ENCODE results near the gene NAGPA. TPM values are rescaled to one million over a fixed set of nuclear protein-coding genes. Genes with fewer than 3 reads are reported as not detected.
A peak's percentile ranks its signal among the peaks of the same experiment; 100 is the strongest.

Gene NAGPA
- total RNA-seq, 1 donor from 2014 or later, result 17.4 TPM

- Histone ChIP-seq H3K4me3 (ENCODE audit: insufficient read depth, low read depth, low read length) (peak overlapping the region; percentile 86), H3K27ac (ENCODE audit: low read depth, low read length) (no peak overlapping the region), H3K9me3 (ENCODE audit: insufficient read depth, low read depth, low read length) (no peaks in the 10 kb centered on the region), H3K27me3 (ENCODE audit: insufficient read depth, low read length) (no peaks in the 10 kb centered on the region), H4K20me1 (ENCODE audit: insufficient read depth, low read length) (peaks cover 14% of the 10 kb centered on the region), H3K4me1 (ENCODE audit: insufficient read depth, low read length) (peaks cover 11% of the 10 kb centered on the region), H3K4me2 (ENCODE audit: low read length) (peak overlapping the region; percentile 94), H3K79me2 (ENCODE audit: insufficient read depth, low read length) (peaks cover 29% of the 10 kb centered on the region), H3K9ac (ENCODE audit: low read length) (no peak overlapping the region), H2AFZ (ENCODE audit: low read depth, low read length) (no peak overlapping the region), H3K36me3 (ENCODE audit: insufficient read depth, low read length) (peaks cover 11% of the 10 kb centered on the region)
- no peak for TF ChIP-seq EZH2 (IDR thresholded peaks at IDR 0.05; ENCODE audit: insufficient read depth, low read length)
- no peak for TF ChIP-seq CTCF (IDR thresholded peaks at IDR 0.05; ENCODE audit: insufficient read depth, low read depth, low read length)
- DNase-seq (ENCODE audit: low read depth) (peak; percentile 36), FAIRE-seq (no peak)
- Mint-ChIP-seq H3K36me3 (ENCODE audit: low read depth, unreplicated experiment) (peaks cover 12% of the 10 kb centered on the region), H3K4me3 (ENCODE audit: unreplicated experiment) (peak overlapping the region; percentile 94), H3K27ac (ENCODE audit: unreplicated experiment) (peak overlapping the region; percentile 72), H3K4me1 (ENCODE audit: low read depth, unreplicated experiment) (peaks cover 6% of the 10 kb centered on the region), H3K9me3 (ENCODE audit: unreplicated experiment) (no peaks in the 10 kb centered on the region), H3K27me3 (ENCODE audit: low read depth, unreplicated experiment) (no peaks in the 10 kb centered on the region)
These were observed 39.5 kb upstream of the NAGPA start for GRCh38 chr16:5073279-5073629.

DNA sequence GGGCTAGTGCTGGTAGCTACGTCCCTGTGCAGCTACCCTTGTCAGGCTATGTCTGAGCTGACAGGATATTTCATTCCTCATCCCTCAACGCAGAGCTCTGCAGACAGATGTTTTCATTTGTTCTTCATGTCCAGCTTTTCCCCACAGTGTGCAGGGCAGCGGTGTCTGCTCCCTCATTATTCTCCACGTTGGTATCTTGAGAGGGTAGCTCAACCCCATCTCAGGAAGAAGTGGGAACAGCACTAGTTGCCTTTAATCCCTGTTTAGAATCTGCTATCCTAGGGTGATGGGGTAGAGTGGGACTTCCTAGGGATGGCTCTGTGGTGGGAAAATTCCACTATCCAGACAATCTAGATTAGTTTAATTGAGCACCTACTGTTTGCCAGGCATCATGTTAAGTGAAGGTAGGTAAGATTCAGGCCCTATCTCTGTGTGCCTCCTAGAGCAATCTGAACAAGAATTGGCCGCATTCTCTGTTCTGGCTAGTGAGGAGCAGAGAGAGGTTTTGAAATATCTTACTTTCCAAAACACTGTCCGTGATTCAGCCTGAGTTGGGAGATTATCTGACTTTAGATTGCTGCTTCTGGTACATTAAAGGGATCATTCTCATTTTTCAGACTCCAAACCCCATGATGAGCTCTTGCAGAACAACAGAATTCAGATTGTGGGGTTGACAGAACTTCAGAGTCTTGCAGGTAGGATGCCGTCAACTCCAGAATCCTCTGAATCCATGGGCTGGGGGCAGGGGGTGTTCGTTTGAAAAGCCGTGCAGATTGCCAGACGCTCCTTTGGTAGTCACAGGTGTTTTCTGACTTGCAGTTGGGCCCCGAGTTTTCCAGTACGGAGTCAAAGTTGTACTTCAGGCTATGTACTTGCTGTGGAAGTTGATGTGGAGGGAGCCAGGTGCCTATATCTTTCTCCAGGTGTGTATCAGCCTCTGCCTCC lies 38.9 kb upstream of the NAGPA start:
- Histone ChIP-seq H3K4me1 (ENCODE audit: insufficient read depth, low read length) (peaks cover 11% of the 10 kb centered on the region), H2AFZ (ENCODE audit: low read depth, low read length) (peak overlapping the region; percentile 92), H3K79me2 (ENCODE audit: insufficient read depth, low read length) (peaks cover 29% of the 10 kb centered on the region), H3K9me3 (ENCODE audit: insufficient read depth, low read depth, low read length) (no peaks in the 10 kb centered on the region), H3K36me3 (ENCODE audit: insufficient read depth, low read length) (peaks cover 11% of the 10 kb centered on the region), H3K9ac (ENCODE audit: low read length) (peak overlapping the region; percentile 90), H3K27me3 (ENCODE audit: insufficient read depth, low read length) (no peaks in the 10 kb centered on the region), H3K27ac (ENCODE audit: low read depth, low read length) (peak overlapping the region; percentile 78), H3K4me3 (ENCODE audit: insufficient read depth, low read depth, low read length) (peak overlapping the region; percentile 86), H4K20me1 (ENCODE audit: insufficient read depth, low read length) (peaks cover 14% of the 10 kb centered on the region), H3K4me2 (ENCODE audit: low read length) (peak overlapping the region; percentile 94)
- no peaks in the 10 kb centered on the region for H3K27me3 Mint-ChIP-seq (ENCODE audit: low read depth, unreplicated experiment)
- H3K4me3 Mint-ChIP-seq (ENCODE audit: unreplicated experiment), result peak overlapping the region; percentile 94
- TF ChIP-seq CTCF (IDR thresholded peaks at IDR 0.05; ENCODE audit: insufficient read depth, low read depth, low read length) (no peak), EZH2 (IDR thresholded peaks at IDR 0.05; ENCODE audit: insufficient read depth, low read length) (no peak)
- FAIRE-seq (no peak), DNase-seq (ENCODE audit: low read depth) (no peak)
- peaks cover 10% of the 10 kb centered on the region for H3K36me3 Mint-ChIP-seq (ENCODE audit: low read depth, unreplicated experiment)
- H3K27ac Mint-ChIP-seq (ENCODE audit: unreplicated experiment), result peak overlapping the region; percentile 91
- peaks cover 6% of the 10 kb centered on the region for H3K4me1 Mint-ChIP-seq (ENCODE audit: low read depth, unreplicated experiment)
- H3K9me3 Mint-ChIP-seq (ENCODE audit: unreplicated experiment), result no peaks in the 10 kb centered on the region
